ENCODE measurements around the gene INF2. TPM values are rescaled to one million over a fixed set of nuclear protein-coding genes. Genes with fewer than 3 reads are reported as not detected.

The INF2 gene
- total RNA-seq, 1 donor from 2014 or later: 126 TPM

GRCh38 chr14:104739546-104740516 lies 50.4 kb downstream of the INF2 start:
- Histone ChIP-seq H3K27me3 (ENCODE audit: insufficient read depth, low read length) (no peaks in the 10 kb centered on the region), H3K79me2 (ENCODE audit: insufficient read depth, low read length) (no peaks in the 10 kb centered on the region), H3K27ac (ENCODE audit: low read depth, low read length) (no peak overlapping the region), H3K4me1 (ENCODE audit: insufficient read depth, low read length) (peaks cover 12% of the 10 kb centered on the region), H4K20me1 (ENCODE audit: insufficient read depth, low read length) (no peaks in the 10 kb centered on the region), H3K36me3 (ENCODE audit: insufficient read depth, low read length) (no peaks in the 10 kb centered on the region), H3K4me3 (ENCODE audit: insufficient read depth, low read depth, low read length) (no peak overlapping the region), H3K9me3 (ENCODE audit: insufficient read depth, low read depth, low read length) (no peaks in the 10 kb centered on the region), H2AFZ (ENCODE audit: low read depth, low read length) (no peak overlapping the region), H3K9ac (ENCODE audit: low read length) (no peak overlapping the region), H3K4me2 (ENCODE audit: low read length) (no peak overlapping the region)
- Mint-ChIP-seq H3K9me3 (ENCODE audit: unreplicated experiment) (no peaks in the 10 kb centered on the region), H3K4me3 (ENCODE audit: unreplicated experiment) (no peak overlapping the region), H3K27me3 (ENCODE audit: low read depth, unreplicated experiment) (peaks cover 3% of the 10 kb centered on the region), H3K36me3 (ENCODE audit: low read depth, unreplicated experiment) (peaks cover 3% of the 10 kb centered on the region), H3K27ac (ENCODE audit: unreplicated experiment) (no peak overlapping the region), H3K4me1 (ENCODE audit: low read depth, unreplicated experiment) (peaks cover 12% of the 10 kb centered on the region)
- TF ChIP-seq CTCF (IDR thresholded peaks at IDR 0.05; ENCODE audit: insufficient read depth, low read depth, low read length) (no peak), EZH2 (IDR thresholded peaks at IDR 0.05; ENCODE audit: insufficient read depth, low read length) (no peak)
- FAIRE-seq: no peak
- DNase-seq (ENCODE audit: low read depth): no peak

- Mint-ChIP-seq H3K27me3 (ENCODE audit: low read depth, unreplicated experiment) (peaks cover 3% of the 10 kb centered on the region), H3K27ac (ENCODE audit: unreplicated experiment) (no peak overlapping the region), H3K36me3 (ENCODE audit: low read depth, unreplicated experiment) (peaks cover 3% of the 10 kb centered on the region), H3K9me3 (ENCODE audit: unreplicated experiment) (no peaks in the 10 kb centered on the region), H3K4me1 (ENCODE audit: low read depth, unreplicated experiment) (peaks cover 12% of the 10 kb centered on the region), H3K4me3 (ENCODE audit: unreplicated experiment) (no peak overlapping the region)
- FAIRE-seq (no peak), DNase-seq (ENCODE audit: low read depth) (no peak)
- H3K4me1 ChIP-seq (ENCODE audit: insufficient read depth, low read length): peaks cover 6% of the 10 kb centered on the region
- H3K9ac ChIP-seq (ENCODE audit: low read length): no peak overlapping the region
- H2AFZ ChIP-seq (ENCODE audit: low read depth, low read length): no peak overlapping the region
- no peak overlapping the region for H3K4me2 ChIP-seq (ENCODE audit: low read length)
- no peaks in the 10 kb centered on the region for H3K9me3 ChIP-seq (ENCODE audit: insufficient read depth, low read depth, low read length)
- H3K4me3 ChIP-seq (ENCODE audit: insufficient read depth, low read depth, low read length): no peak overlapping the region
- TF ChIP-seq CTCF (IDR thresholded peaks at IDR 0.05; ENCODE audit: insufficient read depth, low read depth, low read length) (no peak), EZH2 (IDR thresholded peaks at IDR 0.05; ENCODE audit: insufficient read depth, low read length) (no peak)
- H3K27me3 ChIP-seq (ENCODE audit: insufficient read depth, low read length): no peaks in the 10 kb centered on the region
- H3K36me3 ChIP-seq (ENCODE audit: insufficient read depth, low read length): no peaks in the 10 kb centered on the region
- no peaks in the 10 kb centered on the region for H4K20me1 ChIP-seq (ENCODE audit: insufficient read depth, low read length)
- H3K79me2 ChIP-seq (ENCODE audit: insufficient read depth, low read length): no peaks in the 10 kb centered on the region
- H3K27ac ChIP-seq (ENCODE audit: low read depth, low read length): no peak overlapping the region
Measured at GRCh38 chr14:104741108-104741802, 51.8 kb downstream of the INF2 start.
